HCT116 (cell line): ENCODE data around the gene LPAR1. TPM values are rescaled to one million over a fixed set of nuclear protein-coding genes. Genes with fewer than 3 reads are reported as not detected.

Experiments used
- ATAC-seq: fragments of 200-7000 bp; cut with Tn5 transposase; 2 replicates; pipeline ENCODE4 v1.9.1; 2020; ENCODE audit warnings: mild to moderate bottlenecking, moderate library complexity
- BruUV-seq: library from RNA; stranded (reverse); fragments of 400-500 nt; replicated peaks from 2 replicates; lab custom pipeline; 2021; lab: Mats Ljungman, UMichigan
- CTCF ChIA-PET: fragments of 300-600 bp; sonication (Branson Sonifier 250); formaldehyde crosslinking; loops from one replicate; lab custom pipeline; 2021; ENCODE audit warnings: antibody characterized with exemption; lab: Charles Lee
- POLR2A ChIA-PET: fragments of 300-600, 350-600 bp; sonication (Branson Sonifier 250); formaldehyde crosslinking; loops from one replicate; lab custom pipeline; 2021; ENCODE audit warnings: antibody characterized with exemption; lab: Charles Lee
- RAD21 ChIA-PET, 2 experiments: fragments of 300-600 bp; sonication (Branson Sonifier 250); formaldehyde crosslinking; loops; one replicate each; lab custom pipeline; 2023; ENCODE audit warnings: low total read pairs in 2 of 2; ENCODE audit not compliant: uncharacterized antibody in 2 of 2, unreplicated experiment in 2 of 2, low non-redundant PET in 1 of 2; lab: Charles Lee
- DNase-seq: peaks from one replicate; pipeline ENCODE4 v3.0.0-alpha.2; 2010; ENCODE audit warnings: low read depth, low spot score
- H2AFZ ChIP-seq: fragments of 200-600 bp; shearing (Covaris generic), sonication (generic); 2 replicates; pipeline ENCODE4 v1.6.1; 2017; ENCODE audit warnings: low read depth, mixed run types, mixed read lengths, antibody characterized with exemption, low read length; ENCODE audit not compliant: poor library complexity, severe bottlenecking
- H3K27ac ChIP-seq: 2 replicates; pipeline ENCODE4 v1.5.1; 2012; ENCODE audit warnings: low read depth, low read length
- H3K27me3 ChIP-seq: fragments of 200-600 bp; sonication (generic); 2 replicates; pipeline ENCODE4 v1.6.1; 2016; ENCODE audit warnings: mixed run types, low read length, mixed read lengths; ENCODE audit not compliant: insufficient read depth
- H3K36me3 ChIP-seq, 2 experiments: fragments of 200-500 bp in 1 of 2; fragments of 200-600 bp in 1 of 2; sonication (Bioruptor generic) in 1 of 2; sonication (generic) in 1 of 2; 2 replicates each; pipeline versions ENCODE4 v1.5.1 to v1.6.1; 2014 to 2016; ENCODE audit warnings: low read length in 2 of 2, inconsistent platforms in 1 of 2, mixed read lengths in 1 of 2, mixed run types in 1 of 2; ENCODE audit not compliant: insufficient read depth in 2 of 2, control insufficient read depth in 1 of 2
- H3K4me1 ChIP-seq, 2 experiments: fragments of 200-600 bp in 1 of 2; sonication (generic) in 1 of 2; 2 replicates each; pipeline versions ENCODE4 v1.5.1 to v1.6.1; 2012 to 2017; ENCODE audit warnings: low read length in 2 of 2, inconsistent platforms in 1 of 2, mild to moderate bottlenecking in 1 of 2, mixed read lengths in 1 of 2, mixed run types in 1 of 2, moderate library complexity in 1 of 2; ENCODE audit not compliant: insufficient read depth in 2 of 2, control insufficient read depth in 1 of 2
- H3K4me2 ChIP-seq: fragments of 200-600 bp; sonication (generic); 2 replicates; pipeline ENCODE4 v1.6.1; 2017; ENCODE audit warnings: mixed run types, low read length, mixed read lengths
- H3K4me3 ChIP-seq, 2 experiments: fragments of 200-600 bp in 1 of 2; sonication (generic) in 1 of 2; replicated peaks in 1 of 2; 2 replicates each; pipeline ENCODE4 v1.5.1; 2011 to 2016; ENCODE audit warnings: low read length in 2 of 2, control low read depth in 1 of 2, low read depth in 1 of 2, mild to moderate bottlenecking in 1 of 2, mixed read lengths in 1 of 2, mixed run types in 1 of 2
- H3K79me2 ChIP-seq: fragments of 200-600 bp; sonication (generic); 2 replicates; pipeline ENCODE4 v1.6.1; 2017; ENCODE audit warnings: mild to moderate bottlenecking, mixed run types, low read length, moderate library complexity, mixed read lengths; ENCODE audit not compliant: insufficient read depth
- H3K9ac ChIP-seq: fragments of 200-600 bp; sonication (generic); 2 replicates; pipeline ENCODE4 v1.6.1; 2016; ENCODE audit warnings: low read length, mixed read lengths
- H3K9me2 ChIP-seq: fragments of 200-600 bp; sonication (generic), shearing (Covaris generic); 2 replicates; pipeline ENCODE4 v1.6.1; 2017; ENCODE audit warnings: mixed run types, mild to moderate bottlenecking, moderate library complexity; ENCODE audit not compliant: insufficient read depth
- H3K9me3 ChIP-seq, 2 experiments: fragments of 200-500 bp in 1 of 2; fragments of 200-600 bp in 1 of 2; sonication (Bioruptor generic) in 1 of 2; sonication (generic) in 1 of 2; 2 replicates each; pipeline ENCODE4 v1.6.1; 2014 to 2017; ENCODE audit warnings: low read length in 2 of 2, mixed read lengths in 2 of 2, inconsistent platforms in 1 of 2, low read depth in 1 of 2, mild to moderate bottlenecking in 1 of 2, mixed run types in 1 of 2, moderate library complexity in 1 of 2; ENCODE audit not compliant: control insufficient read depth in 1 of 2, insufficient read depth in 1 of 2
- H4K20me1 ChIP-seq: fragments of 200-600 bp; sonication (generic), shearing (Covaris generic); 2 replicates; pipeline ENCODE4 v1.6.1; 2017; ENCODE audit warnings: mixed run types, mild to moderate bottlenecking, moderate library complexity; ENCODE audit not compliant: insufficient read depth
- CBX3 ChIP-seq: IDR thresholded peaks from 2 replicates; pipeline ENCODE4 v1.6.1; 2012; ENCODE audit warnings: low read depth
- CEBPB ChIP-seq: IDR thresholded peaks from 2 replicates; pipeline ENCODE4 v1.6.1; 2012; ENCODE audit warnings: low read depth
- EGR1 ChIP-seq: IDR thresholded peaks from 2 replicates; pipeline ENCODE4 v1.6.1; 2012; ENCODE audit warnings: low read depth
- ELF1 ChIP-seq: IDR thresholded peaks from 2 replicates; pipeline ENCODE4 v1.6.1; 2012; ENCODE audit warnings: low read depth, borderline replicate concordance
- EZH2 ChIP-seq: fragments of 200-600 bp; sonication (generic); IDR thresholded peaks from 2 replicates; pipeline ENCODE4 v1.6.1; 2017; ENCODE audit warnings: antibody characterized with exemption, mixed run types
- FOSL1 ChIP-seq: IDR thresholded peaks from 2 replicates; pipeline ENCODE4 v1.6.1; 2012; ENCODE audit warnings: low read depth
- JUND ChIP-seq: IDR thresholded peaks from 2 replicates; pipeline ENCODE4 v1.6.1; 2012
- POLR2A ChIP-seq: IDR thresholded peaks from 2 replicates; pipeline ENCODE4 v1.7.0; 2011; ENCODE audit warnings: borderline replicate concordance; ENCODE audit not compliant: insufficient read depth, insufficient read length; ENCODE audit errors: extremely low read depth
- POLR2AphosphoS5 ChIP-seq: IDR thresholded peaks from 2 replicates; pipeline ENCODE4 v1.6.1; 2011; ENCODE audit warnings: mild to moderate bottlenecking, low read depth, low read length, moderate library complexity
- RAD21 ChIP-seq: IDR thresholded peaks from 2 replicates; pipeline ENCODE4 v1.6.1; 2012; ENCODE audit warnings: low read depth, mild to moderate bottlenecking
- SIN3A ChIP-seq: IDR thresholded peaks from 2 replicates; pipeline ENCODE4 v1.6.1; 2012; ENCODE audit warnings: low read depth
- TCF7L2 ChIP-seq: IDR thresholded peaks from 2 replicates; pipeline ENCODE4 v1.7.0; 2011; ENCODE audit warnings: borderline replicate concordance, inconsistent platforms; ENCODE audit not compliant: insufficient read depth, insufficient read length; ENCODE audit errors: extremely low read depth
- YY1 ChIP-seq: IDR thresholded peaks from 2 replicates; pipeline ENCODE4 v1.6.1; 2011; ENCODE audit warnings: low read length, low read depth, moderate library complexity, mild to moderate bottlenecking; ENCODE audit not compliant: insufficient replicate concordance; ENCODE audit errors: extremely low read depth
- ZNF274 ChIP-seq: fragments of 200-500 bp; sonication (Bioruptor generic); IDR thresholded peaks from 2 replicates; pipeline ENCODE4 v1.6.1; 2014; ENCODE audit warnings: mild to moderate bottlenecking, low read depth, low read length, inconsistent platforms
- intact Hi-C: fragments of 100-400 bp; cut with micrococcal nuclease; formaldehyde crosslinking; loops from 2 replicates; pipeline ENCODE4 v1.10.0; 2022
- total RNA-seq: library from RNA; stranded (reverse); gene quantifications from one replicate; pipeline ENCODE4 v1.2.1, GENCODE V29; 2021; ENCODE audit not compliant: unreplicated experiment
- TF ChIP-seq, protein P1 (sequence below), 3 experiments: fragments of 200-600 bp in 1 of 3; sonication (generic) in 1 of 3; IDR thresholded peaks in 2 of 3; conservative IDR thresholded peaks in 1 of 3; 2 replicates each; pipeline ENCODE4 v1.5.1; 2012 to 2017; ENCODE audit warnings: low read depth in 2 of 3, low read length in 2 of 3, antibody characterized with exemption in 1 of 3, borderline replicate concordance in 1 of 3, control low read depth in 1 of 3, mild to moderate bottlenecking in 1 of 3, mixed read lengths in 1 of 3, mixed run types in 1 of 3, moderate library complexity in 1 of 3; ENCODE audit not compliant: insufficient read depth in 1 of 3
- TF ChIP-seq, protein P2 (sequence below): IDR thresholded peaks from 2 replicates; pipeline ENCODE4 v1.6.1; 2012; ENCODE audit warnings: low read depth

LPAR1 gene
- total RNA-seq, 1 experiment from 2014 or later, result 7.4 TPM

DNA sequence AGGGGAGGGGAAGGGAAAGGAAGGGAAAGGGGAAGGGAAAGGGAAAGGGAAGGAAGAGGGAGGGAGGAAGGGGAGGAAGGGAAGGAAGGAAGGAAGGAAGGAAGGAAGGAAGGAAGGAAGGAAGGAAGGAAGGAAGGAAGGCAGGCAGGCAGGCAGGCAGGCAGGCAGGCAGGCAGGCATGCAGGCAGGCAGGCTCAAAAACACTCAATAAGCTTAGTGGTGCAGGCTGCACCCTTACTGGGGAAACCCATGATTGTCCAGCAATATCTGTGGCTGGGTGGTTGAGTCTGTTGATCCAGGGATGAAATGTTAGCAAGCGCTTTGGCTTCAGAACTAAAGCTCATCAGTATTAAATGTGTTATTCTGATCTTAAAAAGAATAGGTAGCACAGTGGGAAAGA lies 145.6 kb downstream of the LPAR1 start:
- BruUV-seq, result no TSS peak
- H3K79me2 ChIP-seq, result no peaks in the 10 kb centered on the region
- POLR2A ChIA-PET, result no interaction called here
- no peaks in the 10 kb centered on the region for H4K20me1 ChIP-seq
- intact Hi-C loops, result no loop called here
- no peaks in the 10 kb centered on the region for H3K4me1 ChIP-seq
- H3K27ac ChIP-seq, result no peak overlapping the region
- DNase-seq, result no peak
- no peak for TF ChIP-seq EGR1
- TF ChIP-seq TCF7L2, result no peak
- TF ChIP-seq EZH2, result no peak
- no peak for TF ChIP-seq ZNF274
- TF ChIP-seq, protein P1, sequence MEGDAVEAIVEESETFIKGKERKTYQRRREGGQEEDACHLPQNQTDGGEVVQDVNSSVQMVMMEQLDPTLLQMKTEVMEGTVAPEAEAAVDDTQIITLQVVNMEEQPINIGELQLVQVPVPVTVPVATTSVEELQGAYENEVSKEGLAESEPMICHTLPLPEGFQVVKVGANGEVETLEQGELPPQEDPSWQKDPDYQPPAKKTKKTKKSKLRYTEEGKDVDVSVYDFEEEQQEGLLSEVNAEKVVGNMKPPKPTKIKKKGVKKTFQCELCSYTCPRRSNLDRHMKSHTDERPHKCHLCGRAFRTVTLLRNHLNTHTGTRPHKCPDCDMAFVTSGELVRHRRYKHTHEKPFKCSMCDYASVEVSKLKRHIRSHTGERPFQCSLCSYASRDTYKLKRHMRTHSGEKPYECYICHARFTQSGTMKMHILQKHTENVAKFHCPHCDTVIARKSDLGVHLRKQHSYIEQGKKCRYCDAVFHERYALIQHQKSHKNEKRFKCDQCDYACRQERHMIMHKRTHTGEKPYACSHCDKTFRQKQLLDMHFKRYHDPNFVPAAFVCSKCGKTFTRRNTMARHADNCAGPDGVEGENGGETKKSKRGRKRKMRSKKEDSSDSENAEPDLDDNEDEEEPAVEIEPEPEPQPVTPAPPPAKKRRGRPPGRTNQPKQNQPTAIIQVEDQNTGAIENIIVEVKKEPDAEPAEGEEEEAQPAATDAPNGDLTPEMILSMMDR (IDR thresholded peaks at IDR 0.05 in 2 of 3, conservative IDR thresholded peaks at IDR 0.05 in 1 of 3; ENCODE audit: borderline replicate concordance in 1 of 3, insufficient read depth in 1 of 3, low read depth in 2 of 3, low read length in 2 of 3), result no peak
- no peak for TF ChIP-seq SIN3A
- H2AFZ ChIP-seq, result no peak overlapping the region
- CTCF ChIA-PET, result no interaction called here
- ATAC-seq, result no peak
- no peak overlapping the region for H3K9ac ChIP-seq
- H3K9me2 ChIP-seq, result no peaks in the 10 kb centered on the region; the same call in 1 of the 2 replicates
- H3K9me3 ChIP-seq, result no peaks in the 10 kb centered on the region
- no peaks in the 10 kb centered on the region for H3K36me3 ChIP-seq
- H3K27me3 ChIP-seq, result no peaks in the 10 kb centered on the region
- RAD21 ChIA-PET, result no interaction called here
- no peak overlapping the region for H3K4me2 ChIP-seq
- no peak overlapping the region for H3K4me3 ChIP-seq

DNA sequence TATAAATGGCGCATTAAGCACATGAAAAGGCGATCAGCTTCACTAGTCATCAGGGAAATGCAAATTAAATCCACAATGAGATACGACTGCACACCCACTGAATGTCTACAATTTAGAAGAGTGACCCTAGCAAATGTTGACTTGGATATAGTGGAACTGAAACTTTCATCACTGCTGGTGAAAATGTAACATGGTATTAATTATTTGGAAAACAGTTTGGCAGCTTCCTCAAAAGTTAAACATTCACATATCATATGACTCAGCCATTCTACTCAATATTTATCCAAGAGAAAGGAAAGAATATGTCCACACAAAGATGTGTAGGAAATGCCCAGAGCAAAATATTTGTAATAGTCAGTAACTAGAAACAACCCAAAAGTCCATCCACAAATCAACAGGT lies 146.5 kb downstream of the LPAR1 start:
- Histone ChIP-seq H3K4me1 (no peaks in the 10 kb centered on the region), H3K9ac (no peak overlapping the region), H2AFZ (no peak overlapping the region), H3K79me2 (no peaks in the 10 kb centered on the region), H3K27me3 (no peaks in the 10 kb centered on the region), H3K4me2 (no peak overlapping the region), H3K27ac (no peak overlapping the region), H4K20me1 (no peaks in the 10 kb centered on the region), H3K9me2 (peaks cover 2% of the 10 kb centered on the region), H3K4me3 (no peak overlapping the region), H3K9me3 (no peaks in the 10 kb centered on the region), H3K36me3 (no peaks in the 10 kb centered on the region)
- intact Hi-C loops, result no loop called here
- ChIA-PET POLR2A (no interaction called here), CTCF (no interaction called here), RAD21 (no interaction called here)
- BruUV-seq, result no TSS peak
- DNase-seq (no peak), ATAC-seq (no peak)
- TF ChIP-seq TCF7L2 (no peak), FOSL1 (no peak), JUND (no peak), ELF1 (no peak), RAD21 (no peak), POLR2AphosphoS5 (no peak), ZNF274 (no peak), YY1 (no peak), POLR2A (no peak), CBX3 (no peak), EZH2 (no peak), CEBPB (no peak)
- TF ChIP-seq, protein P2, sequence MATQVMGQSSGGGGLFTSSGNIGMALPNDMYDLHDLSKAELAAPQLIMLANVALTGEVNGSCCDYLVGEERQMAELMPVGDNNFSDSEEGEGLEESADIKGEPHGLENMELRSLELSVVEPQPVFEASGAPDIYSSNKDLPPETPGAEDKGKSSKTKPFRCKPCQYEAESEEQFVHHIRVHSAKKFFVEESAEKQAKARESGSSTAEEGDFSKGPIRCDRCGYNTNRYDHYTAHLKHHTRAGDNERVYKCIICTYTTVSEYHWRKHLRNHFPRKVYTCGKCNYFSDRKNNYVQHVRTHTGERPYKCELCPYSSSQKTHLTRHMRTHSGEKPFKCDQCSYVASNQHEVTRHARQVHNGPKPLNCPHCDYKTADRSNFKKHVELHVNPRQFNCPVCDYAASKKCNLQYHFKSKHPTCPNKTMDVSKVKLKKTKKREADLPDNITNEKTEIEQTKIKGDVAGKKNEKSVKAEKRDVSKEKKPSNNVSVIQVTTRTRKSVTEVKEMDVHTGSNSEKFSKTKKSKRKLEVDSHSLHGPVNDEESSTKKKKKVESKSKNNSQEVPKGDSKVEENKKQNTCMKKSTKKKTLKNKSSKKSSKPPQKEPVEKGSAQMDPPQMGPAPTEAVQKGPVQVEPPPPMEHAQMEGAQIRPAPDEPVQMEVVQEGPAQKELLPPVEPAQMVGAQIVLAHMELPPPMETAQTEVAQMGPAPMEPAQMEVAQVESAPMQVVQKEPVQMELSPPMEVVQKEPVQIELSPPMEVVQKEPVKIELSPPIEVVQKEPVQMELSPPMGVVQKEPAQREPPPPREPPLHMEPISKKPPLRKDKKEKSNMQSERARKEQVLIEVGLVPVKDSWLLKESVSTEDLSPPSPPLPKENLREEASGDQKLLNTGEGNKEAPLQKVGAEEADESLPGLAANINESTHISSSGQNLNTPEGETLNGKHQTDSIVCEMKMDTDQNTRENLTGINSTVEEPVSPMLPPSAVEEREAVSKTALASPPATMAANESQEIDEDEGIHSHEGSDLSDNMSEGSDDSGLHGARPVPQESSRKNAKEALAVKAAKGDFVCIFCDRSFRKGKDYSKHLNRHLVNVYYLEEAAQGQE, result no peak
